Skeletal muscle satellite cell (primary cell): ENCODE measurements around the gene GAS6.

Experiments
- H3K27me3 ChIP-seq: 2 replicates; pipeline ENCODE4 v1.7.0; 2013; ENCODE audit warnings: low read length; ENCODE audit not compliant: control insufficient read depth, insufficient read depth
- H3K36me3 ChIP-seq: 2 replicates; pipeline ENCODE4 v1.7.0; 2013; ENCODE audit warnings: mild to moderate bottlenecking, control low read depth, low read length; ENCODE audit not compliant: insufficient read depth
- H3K4me1 ChIP-seq: 2 replicates; pipeline ENCODE4 v1.7.0; 2013; ENCODE audit warnings: low read length; ENCODE audit not compliant: control insufficient read depth, insufficient read depth
- H3K4me2 ChIP-seq: 2 replicates; pipeline ENCODE4 v1.7.0; 2013; ENCODE audit warnings: mild to moderate bottlenecking, low read length
- H3K4me3 ChIP-seq: 2 replicates; pipeline ENCODE4 v1.7.0; 2013; ENCODE audit warnings: low read length
- H3K9ac ChIP-seq: 2 replicates; pipeline ENCODE4 v1.7.0; 2013; ENCODE audit warnings: mild to moderate bottlenecking, low read depth, low read length, moderate library complexity
- H3K9me3 ChIP-seq: replicated peaks from 2 replicates; pipeline ENCODE4 v1.7.0; 2013; ENCODE audit warnings: mild to moderate bottlenecking, control low read depth, low read length

The GAS6 gene

GRCh38 chr13:113855012-113855921, 8.6 kb downstream of the GAS6 start:
- no peaks in the 10 kb centered on the region for H3K9me3 ChIP-seq
- peaks cover 44% of the 10 kb centered on the region for H3K36me3 ChIP-seq
- peak overlapping the region; percentile 72 for H3K9ac ChIP-seq
- H3K4me3 ChIP-seq: peak overlapping the region; percentile 46
- peak overlapping the region; percentile 74 for H3K4me2 ChIP-seq
- H3K27me3 ChIP-seq: no peaks in the 10 kb centered on the region
- peaks cover 46% of the 10 kb centered on the region for H3K4me1 ChIP-seq

- H3K4me1 ChIP-seq: peaks cover 52% of the 10 kb centered on the region
- no peaks in the 10 kb centered on the region for H3K27me3 ChIP-seq
- no peaks in the 10 kb centered on the region for H3K9me3 ChIP-seq
- peaks cover 39% of the 10 kb centered on the region for H3K36me3 ChIP-seq
- peak overlapping the region; percentile 72 for H3K9ac ChIP-seq
- H3K4me2 ChIP-seq: peak overlapping the region; percentile 74
- H3K4me3 ChIP-seq: peak overlapping the region; percentile 23
Observed at GRCh38 chr13:113854238-113855011, 9.5 kb downstream of the GAS6 start.

- peaks cover 59% of the 10 kb centered on the region for H3K4me1 ChIP-seq
- H3K9me3 ChIP-seq: no peaks in the 10 kb centered on the region
- H3K27me3 ChIP-seq: no peaks in the 10 kb centered on the region
- H3K4me3 ChIP-seq: peak overlapping the region; percentile 23
- H3K36me3 ChIP-seq: peaks cover 32% of the 10 kb centered on the region
- H3K4me2 ChIP-seq: peak overlapping the region; percentile 74
- H3K9ac ChIP-seq: peak overlapping the region; percentile 72
Observed at GRCh38 chr13:113853518-113854237, 10.2 kb downstream of the GAS6 start.

GRCh38 chr13:113852536-113853517, 11.0 kb downstream of the GAS6 start:
- no peak overlapping the region for H3K4me3 ChIP-seq
- H3K4me1 ChIP-seq: peaks cover 59% of the 10 kb centered on the region
- H3K9me3 ChIP-seq: no peaks in the 10 kb centered on the region
- no peak overlapping the region for H3K4me2 ChIP-seq
- H3K9ac ChIP-seq: peak overlapping the region; percentile 72
- H3K27me3 ChIP-seq: no peaks in the 10 kb centered on the region
- H3K36me3 ChIP-seq: peaks cover 30% of the 10 kb centered on the region

- Histone ChIP-seq H3K9ac (no peak overlapping the region), H3K4me1 (peaks cover 54% of the 10 kb centered on the region), H3K27me3 (no peaks in the 10 kb centered on the region), H3K9me3 (no peaks in the 10 kb centered on the region), H3K4me3 (no peak overlapping the region), H3K4me2 (no peak overlapping the region), H3K36me3 (peaks cover 33% of the 10 kb centered on the region)
Observed at GRCh38 chr13:113851826-113852535, 11.9 kb downstream of the GAS6 start.

GRCh38 chr13:113851480-113851803, 12.4 kb downstream of the GAS6 start:
- H3K9ac ChIP-seq: no peak overlapping the region
- H3K4me2 ChIP-seq: no peak overlapping the region
- H3K36me3 ChIP-seq: peaks cover 37% of the 10 kb centered on the region
- H3K4me1 ChIP-seq: peaks cover 48% of the 10 kb centered on the region
- H3K27me3 ChIP-seq: no peaks in the 10 kb centered on the region
- H3K9me3 ChIP-seq: no peaks in the 10 kb centered on the region
- no peak overlapping the region for H3K4me3 ChIP-seq

- peaks cover 43% of the 10 kb centered on the region for H3K4me1 ChIP-seq
- H3K27me3 ChIP-seq: no peaks in the 10 kb centered on the region
- peaks cover 37% of the 10 kb centered on the region for H3K36me3 ChIP-seq
- H3K4me3 ChIP-seq: no peak overlapping the region
- no peak overlapping the region for H3K9ac ChIP-seq
- H3K4me2 ChIP-seq: no peak overlapping the region
- H3K9me3 ChIP-seq: no peaks in the 10 kb centered on the region
Observed at GRCh38 chr13:113850722-113851479, 13.0 kb downstream of the GAS6 start.

- Histone ChIP-seq H3K4me1 (peaks cover 35% of the 10 kb centered on the region), H3K4me2 (no peak overlapping the region), H3K4me3 (no peak overlapping the region), H3K9me3 (no peaks in the 10 kb centered on the region), H3K27me3 (no peaks in the 10 kb centered on the region), H3K9ac (no peak overlapping the region), H3K36me3 (peaks cover 41% of the 10 kb centered on the region)
Observed at GRCh38 chr13:113849981-113850721, 13.7 kb downstream of the GAS6 start.

GRCh38 chr13:113849546-113849945, 14.3 kb downstream of the GAS6 start:
- H3K36me3 ChIP-seq: peaks cover 47% of the 10 kb centered on the region
- H3K4me1 ChIP-seq: peaks cover 29% of the 10 kb centered on the region

More at GRCh38 chr13:113849546-113849945, 14.3 kb downstream of the GAS6 start:
- H3K4me3 ChIP-seq: no peak overlapping the region
- H3K9ac ChIP-seq: no peak overlapping the region
- H3K27me3 ChIP-seq: no peaks in the 10 kb centered on the region
- no peaks in the 10 kb centered on the region for H3K9me3 ChIP-seq
- H3K4me2 ChIP-seq: no peak overlapping the region
